Body of pancreas (tissue), 4 donors: ENCODE measurements around the gene RHBDD3.

Experiments
- CTCF ChIP-seq, 7 experiments: fragments of 450-650 bp in 4 of 7; fragments of 200-600 bp in 3 of 7; sonication (generic) in 3 of 7; IDR thresholded peaks; one replicate each; pipeline ENCODE4 v1.5.1; 2016 to 2019; ENCODE audit warnings: antibody characterized with exemption in 7 of 7
- POLR2A ChIP-seq, 3 donors: fragments of 450-650 bp; IDR thresholded peaks; one replicate each; pipeline ENCODE4 v1.6.1; 2016; ENCODE audit warnings: antibody characterized with exemption in 3 of 3, mild to moderate bottlenecking in 2 of 3

DNA sequence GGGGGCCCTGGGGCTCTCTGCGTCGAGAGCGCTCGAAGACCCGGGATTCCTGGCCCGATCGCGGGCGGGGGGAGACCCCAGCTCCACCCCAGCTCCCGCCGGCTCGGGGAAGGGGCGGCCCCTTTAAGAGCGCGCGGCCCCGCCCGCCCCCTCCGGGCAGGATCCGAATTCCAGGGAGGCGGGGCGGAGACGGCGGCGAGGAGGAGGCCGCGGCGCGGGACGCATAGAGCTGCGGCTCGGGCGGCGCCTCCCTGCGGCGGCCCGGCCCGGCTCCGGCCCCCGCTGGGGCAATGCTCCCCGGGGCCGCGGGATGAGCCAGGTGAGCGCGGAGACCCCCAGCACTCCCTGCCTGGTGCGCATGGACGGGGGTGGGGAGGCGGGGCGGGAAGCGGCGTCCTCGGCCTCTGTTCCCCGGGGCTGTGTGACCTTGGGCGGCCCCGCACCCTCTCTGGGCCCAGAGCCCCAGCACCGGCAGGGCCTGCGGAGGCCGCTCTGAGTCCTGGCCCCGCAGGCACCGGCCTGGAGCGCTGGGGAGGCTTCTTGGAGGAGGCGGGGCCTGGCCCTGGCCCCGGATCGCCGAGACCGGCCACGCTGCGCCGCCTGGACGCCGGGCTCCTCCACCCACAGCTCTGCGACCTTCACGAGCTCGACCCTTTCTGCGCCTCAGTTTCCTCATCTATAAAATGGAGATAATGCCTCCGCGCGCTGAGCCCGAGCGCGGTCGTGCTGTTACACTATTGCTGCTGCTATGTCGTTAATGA, 39.2 kb upstream of the RHBDD3 start:
- TF ChIP-seq CTCF (IDR thresholded peaks at IDR 0.05): peak in 2 of 7 experiments; percentile 15 to 36
- TF ChIP-seq POLR2A (IDR thresholded peaks at IDR 0.05): peak in 2 of 3 donors; percentile 35 to 40
